PFSK-1 (cell line): ENCODE measurements around the gene MPPED1.

ENCODE experiments used
- FOXP2 ChIP-seq: optimal IDR thresholded peaks from 2 replicates; pipeline ENCODE3; 2011; ENCODE audit warnings: borderline replicate concordance, control low read depth, inconsistent platforms; ENCODE audit not compliant: insufficient read depth; ENCODE audit errors: extremely low read length, extremely low read depth
- POLR2AphosphoS5 ChIP-seq: IDR thresholded peaks from 2 replicates; pipeline ENCODE4 v1.6.1; 2012; ENCODE audit warnings: low read depth, mild to moderate bottlenecking, control low read depth, low read length, moderate library complexity
- SIN3A ChIP-seq: IDR thresholded peaks from 2 replicates; pipeline ENCODE4 v1.6.1; 2012; ENCODE audit warnings: mild to moderate bottlenecking, low read length, moderate library complexity, borderline replicate concordance; ENCODE audit not compliant: insufficient read depth
- TAF1 ChIP-seq: IDR thresholded peaks from 2 replicates; pipeline ENCODE4 v1.6.1; 2012; ENCODE audit warnings: low read length, control low read depth, borderline replicate concordance; ENCODE audit not compliant: insufficient read depth
- TF ChIP-seq, protein P1 (sequence below), 2 experiments: IDR thresholded peaks; 2 replicates each; pipeline versions ENCODE4 v1.6.1 to v1.8.0; 2011 to 2012; ENCODE audit warnings: low read depth in 2 of 2, low read length in 2 of 2, control low read depth in 1 of 2, inconsistent platforms in 1 of 2, mild to moderate bottlenecking in 1 of 2, moderate library complexity in 1 of 2; ENCODE audit not compliant: insufficient read depth in 1 of 2

MPPED1 gene

DNA sequence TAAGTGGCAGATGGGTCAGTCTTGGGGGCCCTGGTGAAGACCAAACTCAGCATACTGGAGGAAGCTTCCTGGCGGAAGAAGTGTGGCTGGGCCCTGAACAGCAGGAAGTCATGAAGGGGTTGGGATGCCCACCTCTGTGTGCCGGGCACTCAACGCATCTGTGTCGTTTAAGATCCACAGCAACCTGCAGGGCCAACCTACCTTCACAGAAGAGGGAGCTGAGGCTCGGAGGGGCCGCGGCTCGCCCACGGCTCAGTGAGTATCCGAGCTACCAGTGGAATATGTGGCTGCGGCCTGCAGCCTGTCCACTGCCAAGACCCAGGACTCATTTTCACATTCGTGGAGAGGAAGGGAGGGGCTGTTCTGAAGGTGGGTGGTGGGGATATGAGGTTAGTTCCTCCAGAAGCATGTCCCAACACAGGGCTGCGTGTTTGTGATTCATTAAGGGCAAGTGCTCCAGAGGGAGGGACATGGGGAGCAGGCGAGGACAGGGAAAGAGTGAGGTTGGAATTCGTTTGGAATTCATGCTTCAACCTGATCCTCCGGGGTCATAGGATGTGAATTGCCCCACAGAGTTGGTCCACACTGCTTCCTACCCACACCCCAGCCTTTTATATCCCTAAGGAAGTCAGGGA lies 99.6 kb downstream of the MPPED1 start:
- TF ChIP-seq SIN3A (no peak), TAF1 (no peak), FOXP2 (no peak), POLR2AphosphoS5 (no peak)
- TF ChIP-seq, protein P1, sequence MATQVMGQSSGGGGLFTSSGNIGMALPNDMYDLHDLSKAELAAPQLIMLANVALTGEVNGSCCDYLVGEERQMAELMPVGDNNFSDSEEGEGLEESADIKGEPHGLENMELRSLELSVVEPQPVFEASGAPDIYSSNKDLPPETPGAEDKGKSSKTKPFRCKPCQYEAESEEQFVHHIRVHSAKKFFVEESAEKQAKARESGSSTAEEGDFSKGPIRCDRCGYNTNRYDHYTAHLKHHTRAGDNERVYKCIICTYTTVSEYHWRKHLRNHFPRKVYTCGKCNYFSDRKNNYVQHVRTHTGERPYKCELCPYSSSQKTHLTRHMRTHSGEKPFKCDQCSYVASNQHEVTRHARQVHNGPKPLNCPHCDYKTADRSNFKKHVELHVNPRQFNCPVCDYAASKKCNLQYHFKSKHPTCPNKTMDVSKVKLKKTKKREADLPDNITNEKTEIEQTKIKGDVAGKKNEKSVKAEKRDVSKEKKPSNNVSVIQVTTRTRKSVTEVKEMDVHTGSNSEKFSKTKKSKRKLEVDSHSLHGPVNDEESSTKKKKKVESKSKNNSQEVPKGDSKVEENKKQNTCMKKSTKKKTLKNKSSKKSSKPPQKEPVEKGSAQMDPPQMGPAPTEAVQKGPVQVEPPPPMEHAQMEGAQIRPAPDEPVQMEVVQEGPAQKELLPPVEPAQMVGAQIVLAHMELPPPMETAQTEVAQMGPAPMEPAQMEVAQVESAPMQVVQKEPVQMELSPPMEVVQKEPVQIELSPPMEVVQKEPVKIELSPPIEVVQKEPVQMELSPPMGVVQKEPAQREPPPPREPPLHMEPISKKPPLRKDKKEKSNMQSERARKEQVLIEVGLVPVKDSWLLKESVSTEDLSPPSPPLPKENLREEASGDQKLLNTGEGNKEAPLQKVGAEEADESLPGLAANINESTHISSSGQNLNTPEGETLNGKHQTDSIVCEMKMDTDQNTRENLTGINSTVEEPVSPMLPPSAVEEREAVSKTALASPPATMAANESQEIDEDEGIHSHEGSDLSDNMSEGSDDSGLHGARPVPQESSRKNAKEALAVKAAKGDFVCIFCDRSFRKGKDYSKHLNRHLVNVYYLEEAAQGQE (IDR thresholded peaks at IDR 0.05; ENCODE audit: insufficient read depth in 1 of 2, low read depth in 2 of 2, low read length in 2 of 2): no peak

DNA sequence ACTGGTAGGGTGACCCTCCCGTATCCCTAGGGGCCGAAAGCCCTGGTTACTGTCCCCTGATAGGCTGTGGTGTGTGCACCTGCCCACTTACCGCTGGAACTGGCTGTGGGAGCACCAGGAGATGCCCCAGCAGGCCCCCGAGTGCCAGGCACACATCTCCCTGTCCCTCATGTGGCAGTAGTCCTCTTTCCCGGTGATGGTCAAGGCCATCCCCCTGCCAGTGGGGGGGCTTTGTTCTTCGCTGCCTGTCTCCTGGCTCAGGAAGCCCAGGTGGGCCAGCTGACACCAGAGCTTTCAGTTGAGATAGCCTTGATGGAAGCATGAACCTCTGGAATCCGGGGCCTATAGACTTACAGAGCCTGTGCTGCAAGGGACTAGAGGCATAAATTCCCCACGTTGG lies 100.5 kb downstream of the MPPED1 start:
- TF ChIP-seq TAF1: no peak
- no peak for TF ChIP-seq SIN3A
- no peak for TF ChIP-seq POLR2AphosphoS5
- TF ChIP-seq, protein P1 (IDR thresholded peaks at IDR 0.05; ENCODE audit: insufficient read depth in 1 of 2, low read depth in 2 of 2, low read length in 2 of 2): no peak
- TF ChIP-seq FOXP2: no peak

- TF ChIP-seq, protein P1 (IDR thresholded peaks at IDR 0.05; ENCODE audit: insufficient read depth in 1 of 2, low read depth in 2 of 2, low read length in 2 of 2): no peak
Observed at GRCh38 chr22:43514476-43515157, 102.8 kb downstream of the MPPED1 start.

DNA sequence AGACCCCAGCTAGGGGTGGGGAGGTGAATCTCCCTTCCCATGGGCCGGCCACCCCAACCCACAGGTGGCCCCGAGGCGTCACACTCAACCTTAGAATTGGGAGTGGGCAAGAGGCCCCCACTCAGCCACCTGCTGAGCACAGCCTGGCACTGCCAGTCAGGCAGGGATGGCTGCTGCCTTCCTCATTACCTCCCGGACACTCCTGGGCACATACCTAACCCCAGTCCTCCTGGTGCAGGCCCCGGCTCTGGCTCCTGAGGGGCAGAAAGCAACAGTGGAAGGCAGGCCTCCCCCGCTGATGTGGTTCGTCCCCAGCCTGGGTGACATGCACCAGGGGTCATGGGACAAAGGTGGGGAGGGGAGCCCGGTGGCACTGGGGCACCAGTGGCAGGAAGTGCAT lies 103.6 kb downstream of the MPPED1 start:
- TF ChIP-seq SIN3A (no peak), FOXP2 (no peak), POLR2AphosphoS5 (no peak), TAF1 (no peak)
- TF ChIP-seq, protein P1 (IDR thresholded peaks at IDR 0.05; ENCODE audit: insufficient read depth in 1 of 2, low read depth in 2 of 2, low read length in 2 of 2): no peak
